HK-2 (cell line): ENCODE data around the gene HIF3A.
"Not testable (repeated sequence)": the region's sequence is repeated elsewhere in the genome, so short reads cannot be mapped to it uniquely, and the experiment has no call there.

Experiments used
- DNase-seq: peaks from one replicate; pipeline ENCODE4 v3.0.0-alpha.2; 2018; ENCODE audit not compliant: unreplicated experiment

The HIF3A gene

DNA sequence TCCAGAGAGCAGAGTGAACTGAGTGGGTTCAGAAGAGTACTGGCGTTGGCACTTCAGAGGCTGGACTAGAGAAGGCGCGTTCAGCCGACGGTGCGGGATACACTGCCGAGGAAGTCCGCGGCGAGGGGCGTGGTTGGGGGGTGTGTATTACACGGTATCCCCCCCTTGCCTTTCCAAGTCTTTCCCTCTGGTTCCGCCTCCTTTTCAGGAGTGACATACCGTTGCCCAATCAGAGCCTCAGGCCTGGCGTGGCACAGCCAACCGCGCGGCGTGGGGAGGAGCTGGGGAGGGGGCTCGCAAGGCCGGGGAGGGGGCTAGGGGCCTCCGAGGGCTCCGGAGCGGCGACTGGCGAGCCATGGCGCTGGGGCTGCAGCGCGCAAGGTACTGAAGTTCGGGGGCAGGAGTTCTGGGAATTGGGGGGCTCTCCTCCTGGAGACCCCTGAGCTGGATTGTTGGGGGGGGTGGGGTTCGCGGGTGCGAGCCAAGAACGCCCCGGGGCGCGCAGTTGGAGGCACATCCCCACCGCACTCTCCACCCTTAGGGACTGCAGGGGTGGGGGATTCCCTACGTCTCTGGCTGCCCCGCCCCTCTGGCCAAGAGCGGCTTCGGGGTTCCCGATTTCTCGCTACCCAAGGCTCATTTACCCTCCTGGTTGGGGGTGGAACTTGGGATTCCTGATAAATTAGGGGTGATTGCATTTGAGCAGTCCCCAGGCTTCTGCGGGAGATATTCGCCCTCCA is at the start of gene HIF3A:
Gene HIF3A, plus strand, starts transcription at position 321 of the 740 bp plus-strand sequence. Its CDS starts 35 bp downstream, at position 356.
- no peak for DNase-seq

DNA sequence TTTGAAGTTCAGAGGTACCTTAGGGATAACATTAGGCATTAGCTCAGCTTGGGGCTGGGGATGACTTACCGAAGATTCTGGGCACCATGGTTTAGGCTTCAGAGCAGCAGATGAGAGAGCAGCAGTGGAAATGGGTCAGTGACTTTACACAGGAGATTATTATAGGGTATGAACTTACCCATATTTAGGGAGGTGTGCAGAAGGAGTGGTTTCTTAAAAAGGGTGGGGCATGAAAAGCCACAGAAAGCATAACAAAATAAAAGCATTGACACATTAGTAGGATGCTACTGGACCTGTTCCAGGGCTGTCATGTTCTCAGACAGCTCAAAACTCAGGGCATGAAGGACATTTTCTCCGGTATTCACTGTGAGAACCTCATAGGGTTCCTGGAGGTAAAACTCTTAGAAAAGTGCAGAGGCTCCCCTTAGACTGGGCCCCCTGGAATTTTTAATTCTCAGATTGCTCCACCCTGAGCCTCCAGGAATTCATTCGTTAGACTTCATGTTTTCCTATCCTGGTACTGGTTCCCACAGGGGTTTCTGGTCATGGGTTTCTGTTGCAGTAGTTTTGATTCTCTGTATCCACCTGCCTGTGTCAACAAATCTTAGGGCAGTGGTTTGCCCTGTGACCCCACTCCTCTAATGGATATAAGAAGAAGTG is 46.6 kb upstream of the HIF3A start:
- no peak for DNase-seq

DNA sequence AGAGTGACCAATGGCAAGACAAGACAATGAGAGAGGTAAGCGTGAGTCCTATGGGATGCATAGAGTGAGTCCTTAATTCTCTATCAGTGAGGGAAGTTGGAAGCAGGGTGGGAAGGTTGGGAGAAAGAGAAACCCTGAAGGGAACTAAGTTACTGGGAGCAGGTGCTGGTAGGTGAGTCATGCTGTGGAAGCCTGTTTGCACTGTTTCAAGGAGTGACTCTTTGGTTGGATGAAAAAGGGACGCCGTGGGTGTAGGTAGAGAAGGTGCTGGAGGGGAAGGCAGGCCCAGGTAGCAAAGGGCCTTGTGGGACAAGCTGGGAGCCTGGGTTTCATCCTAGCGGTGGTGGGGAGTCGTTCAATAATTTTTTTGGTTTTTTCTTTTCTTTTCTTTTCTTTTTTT is 45.4 kb upstream of the HIF3A start:
- DNase-seq = no peak

DNA sequence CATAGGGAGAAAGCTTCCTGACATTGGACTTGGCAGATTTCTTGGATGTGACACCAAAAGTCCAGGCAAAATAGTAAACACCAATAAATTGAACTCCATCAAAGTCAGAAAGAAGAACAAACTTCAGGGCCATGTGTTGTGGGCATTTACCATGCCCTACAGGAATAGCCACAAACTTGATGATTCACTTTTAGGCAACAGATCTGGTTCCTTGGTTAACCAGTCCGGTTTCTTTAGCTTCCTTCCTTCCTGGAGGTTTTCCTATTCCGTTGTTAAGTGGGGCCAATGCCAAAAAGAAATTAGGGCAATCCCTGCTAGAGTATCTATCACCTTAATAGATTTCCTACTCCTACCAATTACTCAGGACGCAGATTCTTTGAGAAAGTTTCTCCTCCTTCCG is 42.1 kb upstream of the HIF3A start:
- DNase-seq = no peak

DNA sequence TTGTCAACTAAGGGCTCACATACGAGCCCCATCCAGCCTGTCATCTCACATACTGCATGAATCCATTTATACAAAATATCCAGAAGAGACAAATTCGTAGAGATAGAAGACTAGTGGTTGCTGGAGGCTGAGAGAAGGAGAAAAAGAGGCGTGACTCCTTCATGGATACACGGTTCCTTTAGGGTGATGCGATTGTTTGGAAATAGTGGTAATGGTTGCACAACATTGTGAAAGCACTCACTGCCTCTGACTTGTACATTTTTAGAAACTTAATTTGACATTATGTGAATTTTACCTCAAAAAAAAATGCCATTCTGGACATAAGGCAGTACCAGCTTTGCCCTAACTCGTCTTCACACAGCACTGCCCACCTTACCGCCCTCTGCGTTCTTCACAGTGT is 40.0 kb upstream of the HIF3A start:
- no peak for DNase-seq

DNA sequence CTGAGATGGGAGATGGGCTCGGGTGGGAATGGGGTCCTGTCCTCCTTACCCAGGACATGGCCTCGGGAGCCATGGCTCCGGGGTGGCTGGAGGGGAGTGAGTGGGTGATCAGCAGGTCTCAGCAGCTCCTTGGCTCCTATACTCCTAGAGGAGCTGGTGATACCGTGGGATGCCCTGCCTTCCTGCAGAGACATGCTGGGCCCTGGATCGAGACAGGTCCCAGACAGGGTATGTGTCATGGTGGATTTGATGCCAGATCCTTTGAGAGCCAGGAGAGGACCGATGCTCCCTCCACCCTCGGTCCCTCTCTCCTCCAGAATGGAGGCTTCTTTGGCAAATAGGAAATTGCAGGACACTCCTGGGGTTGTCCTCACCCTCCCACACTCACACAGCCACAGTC is 35.3 kb upstream of the HIF3A start:
- not testable (repeated sequence) for DNase-seq

DNA sequence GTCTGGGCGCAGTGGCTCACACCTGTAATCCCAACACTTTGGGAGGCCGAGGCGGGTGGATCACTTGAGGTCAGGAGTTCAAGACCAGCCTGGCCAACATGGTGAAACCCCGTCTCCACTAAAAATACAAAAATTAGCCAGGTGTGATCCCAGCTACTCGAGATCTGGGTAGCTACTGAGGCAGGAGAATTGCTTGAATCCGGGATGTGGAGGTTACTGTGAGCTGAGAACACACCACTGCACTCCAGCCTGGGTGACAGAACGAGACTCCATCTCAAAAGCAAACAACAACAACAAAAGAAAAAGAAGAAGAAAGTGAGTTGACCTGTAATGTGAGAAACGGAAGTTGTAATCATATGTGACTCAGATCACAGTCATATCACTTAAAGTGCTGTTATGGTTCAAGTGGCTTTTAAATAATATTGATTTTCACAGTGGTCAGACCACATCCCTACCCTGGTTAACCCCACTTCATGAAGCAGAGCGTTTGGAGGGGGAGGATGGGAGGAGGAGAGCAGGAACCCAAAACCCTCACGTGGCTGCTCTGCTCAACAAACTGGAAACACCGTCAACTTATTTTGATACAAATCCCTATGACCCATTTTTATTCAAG is 34.1 kb upstream of the HIF3A start:
- peak; percentile 58 for DNase-seq

DNA sequence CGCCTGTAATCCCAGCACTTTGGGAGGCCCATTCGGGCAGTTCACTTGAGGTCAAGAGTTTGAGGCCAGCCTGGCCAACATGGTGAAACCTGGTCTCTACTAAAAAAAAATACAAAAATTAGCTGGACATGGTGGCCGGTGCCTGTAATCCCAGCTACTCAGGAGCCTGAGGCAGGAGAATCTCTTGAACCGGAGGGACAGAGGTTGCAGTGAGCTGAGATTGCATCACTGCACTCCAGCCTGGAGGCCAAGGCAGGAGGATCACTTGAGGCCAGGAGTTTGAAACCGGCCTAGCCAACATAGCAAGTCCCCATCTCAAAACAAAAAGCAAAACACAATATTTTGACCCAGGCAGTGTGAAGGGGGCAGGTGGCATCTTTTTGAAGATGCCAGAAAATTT is 32.0 kb upstream of the HIF3A start:
- not testable (repeated sequence) for DNase-seq

DNA sequence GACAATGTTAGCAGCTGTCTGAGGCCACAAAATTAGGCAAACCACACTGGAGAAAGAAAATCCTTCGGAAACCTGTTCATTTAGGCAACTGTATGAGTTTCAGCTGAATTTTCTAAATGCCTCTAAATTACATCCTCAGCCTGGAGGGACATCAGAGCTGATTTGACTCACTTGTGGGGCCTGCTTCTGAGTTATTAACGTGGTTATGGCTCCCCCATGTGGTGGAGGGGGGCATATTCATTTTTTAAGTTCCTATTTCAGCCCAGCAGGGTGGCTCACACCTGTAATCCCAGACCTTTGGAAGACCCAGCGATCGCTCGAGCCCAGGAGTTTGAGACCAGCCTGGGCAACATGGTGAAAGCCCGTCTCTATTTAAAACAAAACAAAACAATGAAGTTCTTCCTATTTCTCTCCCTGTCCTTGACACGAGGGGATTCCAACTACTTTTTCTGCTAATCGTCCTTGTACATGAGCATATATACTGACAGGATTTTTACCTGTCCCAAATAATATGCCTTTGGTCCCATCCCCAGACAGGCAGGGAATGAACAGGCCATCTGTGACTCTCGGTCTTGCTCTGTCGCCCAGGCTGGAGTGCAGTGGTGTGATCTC is 31.5 kb upstream of the HIF3A start:
- peak; percentile 79 for DNase-seq

DNA sequence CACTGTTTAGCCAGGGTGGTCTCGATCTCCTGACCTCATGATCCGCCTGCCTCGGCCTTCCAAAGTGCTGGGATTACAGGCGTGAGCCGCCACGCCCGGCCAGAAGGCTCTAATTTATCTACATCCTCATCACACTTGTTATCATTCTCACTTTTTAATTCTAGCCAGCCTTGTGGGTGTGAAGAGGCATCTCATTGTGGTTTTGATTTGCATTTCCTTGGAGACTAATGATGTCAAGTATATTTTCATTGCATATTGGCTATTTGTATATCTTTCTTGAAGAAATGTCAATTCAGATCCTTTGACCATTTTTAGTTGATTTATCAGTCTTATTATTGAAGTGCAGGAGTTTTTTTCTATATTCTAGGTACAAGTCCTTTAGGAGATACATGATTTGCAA is 27.7 kb upstream of the HIF3A start:
- DNase-seq = no peak

DNA sequence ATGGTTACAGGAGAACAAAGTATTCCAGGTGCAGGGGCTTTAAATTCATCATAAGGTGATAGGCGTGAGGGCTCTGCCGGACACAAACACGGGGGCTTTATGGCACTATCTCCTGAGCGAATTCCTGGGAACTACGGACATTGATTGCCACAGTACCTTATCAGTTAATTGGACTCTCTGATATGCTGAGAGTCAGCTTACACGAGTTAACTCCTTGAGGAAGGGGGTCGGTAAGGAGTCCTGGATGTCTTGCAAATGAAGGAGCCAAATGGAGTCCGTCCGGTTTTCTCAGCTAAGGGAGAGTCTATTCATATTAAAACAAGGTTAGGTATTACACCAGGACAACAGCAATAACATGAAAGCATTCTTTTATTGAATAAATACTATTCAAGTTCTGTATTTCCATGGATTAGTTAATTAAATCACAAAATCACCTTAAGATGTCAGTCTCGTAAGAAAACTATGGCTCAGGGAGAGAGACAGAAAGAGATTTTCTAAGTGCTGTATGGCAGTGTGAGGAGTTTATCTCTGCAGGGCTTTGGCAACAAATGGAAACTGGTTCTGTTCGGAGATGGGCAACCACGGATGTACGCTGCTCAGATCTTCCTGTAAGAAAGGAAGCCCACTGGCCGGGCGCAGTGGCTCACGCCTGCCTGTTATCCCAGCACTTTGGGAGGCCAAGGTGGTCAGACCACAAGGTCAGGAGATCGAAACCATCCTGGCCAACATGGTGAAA is 26.2 kb upstream of the HIF3A start:
- no peak for DNase-seq

DNA sequence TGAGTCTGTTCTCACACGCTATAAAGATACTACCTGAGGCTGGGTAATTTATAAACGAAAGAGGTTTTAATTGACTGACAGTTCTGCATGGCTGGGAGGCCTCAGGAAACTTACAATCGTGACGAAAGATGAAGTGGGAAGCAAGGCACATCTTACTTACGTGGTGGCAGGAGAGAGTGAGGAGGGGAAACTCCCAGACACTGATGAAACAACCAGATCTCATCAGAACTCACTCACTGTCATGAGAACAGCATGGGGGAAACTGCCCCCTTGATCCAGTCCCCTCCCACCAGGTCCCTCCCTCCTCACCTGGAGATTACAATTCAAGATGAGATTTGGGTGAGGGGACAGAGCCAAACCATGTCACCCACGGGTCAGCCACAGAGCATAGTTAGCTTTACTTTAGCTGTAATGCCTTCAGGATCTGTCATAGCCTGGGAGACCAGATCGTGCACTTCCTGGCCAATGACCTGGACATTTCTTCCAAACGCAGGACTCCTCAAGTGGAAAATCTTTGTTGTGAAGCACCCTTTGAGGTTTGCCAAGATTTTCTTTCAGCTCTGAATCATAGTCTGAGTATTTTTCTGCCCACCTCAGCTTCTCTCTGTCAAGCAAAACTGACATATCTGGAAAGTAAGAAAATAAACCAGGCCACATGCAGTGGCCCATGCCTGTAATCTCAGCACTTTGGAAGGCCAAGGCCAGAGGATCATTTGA is 25.2 kb upstream of the HIF3A start:
- peak; percentile 87 for DNase-seq

DNA sequence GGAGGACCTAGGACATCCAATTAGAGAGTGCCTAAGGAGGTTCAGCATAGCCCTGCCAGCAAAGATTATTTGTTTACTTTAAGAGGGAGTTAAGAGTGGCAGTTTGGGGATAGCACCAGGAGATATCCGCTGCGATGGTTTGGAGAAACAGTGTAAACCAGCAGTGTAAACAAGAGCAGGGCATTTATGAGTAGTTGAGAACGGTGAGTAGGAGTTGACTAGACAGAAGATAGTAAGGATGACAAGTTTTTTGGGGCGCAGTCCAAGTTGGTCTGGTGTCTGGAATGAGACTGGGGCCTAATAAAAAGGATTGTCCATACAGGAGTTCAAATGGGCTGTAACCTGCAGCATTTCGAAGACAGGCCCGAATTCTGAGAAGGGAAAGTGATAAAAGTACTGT is 22.9 kb upstream of the HIF3A start:
- DNase-seq = not testable (repeated sequence)

DNA sequence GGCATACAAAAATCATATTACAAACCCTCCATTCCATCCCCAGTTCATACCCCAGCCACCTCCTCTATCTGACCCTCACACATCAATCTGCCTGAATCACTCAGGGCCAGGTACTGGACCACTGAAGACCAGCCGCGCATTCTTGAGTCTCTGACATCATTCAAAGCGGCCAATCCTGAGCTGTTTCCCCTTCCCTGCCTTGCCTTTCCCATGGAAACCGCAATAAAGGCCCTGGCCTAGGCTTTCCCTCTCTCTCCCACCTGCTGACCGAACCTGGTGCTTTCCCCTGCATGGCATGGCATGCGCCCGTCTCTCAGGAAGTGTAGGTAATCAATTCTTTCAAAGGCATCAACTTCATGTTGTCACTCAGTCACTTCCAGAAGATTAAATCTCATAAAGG is 17.7 kb upstream of the HIF3A start:
- no peak for DNase-seq

DNA sequence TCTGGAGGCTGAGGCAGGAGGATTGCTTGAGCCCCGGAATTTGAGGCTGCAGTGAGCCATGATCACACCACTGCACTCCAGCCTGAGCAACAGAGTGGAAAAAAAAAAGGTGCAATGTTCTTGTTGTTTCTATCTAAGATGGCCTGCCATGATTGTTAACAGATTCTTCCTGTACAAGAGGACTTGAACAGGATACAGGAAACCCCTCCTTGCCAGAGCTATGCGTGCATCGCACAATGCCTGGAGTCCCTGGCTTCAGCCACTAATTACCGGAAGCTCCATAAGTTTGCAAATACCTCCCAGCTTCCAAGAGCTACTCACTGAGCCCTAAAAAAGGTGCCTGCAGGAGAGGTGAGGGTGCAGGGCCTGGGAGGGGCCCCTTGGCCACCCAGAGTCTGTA is 13.1 kb upstream of the HIF3A start:
- no peak for DNase-seq

DNA sequence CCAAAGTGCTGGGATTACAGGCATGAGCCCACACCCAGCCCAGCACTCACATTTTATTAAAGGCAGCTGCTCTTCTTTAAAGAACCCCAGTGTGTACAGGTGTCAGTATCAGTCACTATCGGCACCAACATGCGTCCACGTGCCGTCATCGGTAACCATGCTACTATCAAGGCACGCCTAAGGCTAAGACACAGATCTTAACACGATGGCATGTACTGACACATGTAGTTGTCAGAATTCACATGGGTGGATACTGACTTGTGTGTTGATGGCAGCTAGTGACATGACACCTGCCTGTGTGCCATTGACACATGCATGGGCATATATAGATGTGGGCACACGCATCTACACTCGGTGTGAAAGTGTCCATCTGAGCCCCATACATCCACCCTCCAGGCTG is 12.2 kb upstream of the HIF3A start:
- no peak for DNase-seq

DNA sequence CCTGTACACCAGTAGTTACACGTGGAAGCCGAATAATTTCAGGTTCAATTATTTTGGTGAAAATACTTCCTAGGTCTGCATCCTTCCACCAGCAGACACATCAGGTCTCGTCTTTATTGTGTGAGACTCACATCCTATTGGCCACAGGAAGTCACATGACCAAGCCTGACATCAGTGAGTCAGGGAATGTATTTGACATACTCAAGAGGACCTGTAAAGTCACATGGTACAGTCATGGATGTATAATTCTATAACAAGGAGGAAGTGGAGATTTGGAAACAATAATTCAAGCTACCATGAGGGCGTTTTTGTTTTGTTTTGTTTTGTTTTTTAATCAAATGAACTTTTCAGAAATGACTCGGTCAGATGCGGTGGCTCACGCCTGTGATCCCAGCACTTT is 9.3 kb upstream of the HIF3A start:
- no peak for DNase-seq

DNA sequence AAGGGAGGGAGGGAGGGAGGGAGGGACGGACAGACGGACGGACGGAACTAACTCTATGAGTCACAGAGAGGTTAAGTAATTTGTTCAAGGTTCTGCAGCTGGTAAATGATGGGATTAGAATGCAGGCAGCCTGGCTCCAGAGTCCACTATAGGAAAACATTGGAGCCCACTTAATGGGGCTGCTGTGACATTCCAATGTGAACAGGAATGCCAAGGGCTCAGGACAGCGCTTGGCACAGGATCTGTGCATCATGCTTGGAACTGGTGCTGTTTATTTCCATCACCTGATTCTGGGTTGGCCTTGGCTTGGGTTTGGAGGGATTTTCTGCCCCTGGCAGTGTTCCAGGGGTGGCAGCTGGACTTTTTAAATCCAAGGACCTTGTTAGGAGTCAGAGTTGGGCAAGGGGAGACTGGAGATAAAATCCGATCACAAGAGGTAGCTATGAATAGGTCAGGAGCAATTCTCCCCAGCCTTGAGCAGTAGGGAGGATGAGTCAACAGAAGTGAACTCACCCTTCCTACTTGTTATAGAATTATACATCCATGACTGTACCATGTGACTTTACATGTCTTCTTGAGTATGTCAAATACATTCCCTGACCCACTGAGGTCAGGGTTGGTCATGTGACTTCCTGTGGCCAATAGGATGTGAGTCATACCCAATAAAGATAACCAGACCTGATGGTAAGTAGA is 7.8 kb upstream of the HIF3A start:
- peak; percentile 41 for DNase-seq

DNA sequence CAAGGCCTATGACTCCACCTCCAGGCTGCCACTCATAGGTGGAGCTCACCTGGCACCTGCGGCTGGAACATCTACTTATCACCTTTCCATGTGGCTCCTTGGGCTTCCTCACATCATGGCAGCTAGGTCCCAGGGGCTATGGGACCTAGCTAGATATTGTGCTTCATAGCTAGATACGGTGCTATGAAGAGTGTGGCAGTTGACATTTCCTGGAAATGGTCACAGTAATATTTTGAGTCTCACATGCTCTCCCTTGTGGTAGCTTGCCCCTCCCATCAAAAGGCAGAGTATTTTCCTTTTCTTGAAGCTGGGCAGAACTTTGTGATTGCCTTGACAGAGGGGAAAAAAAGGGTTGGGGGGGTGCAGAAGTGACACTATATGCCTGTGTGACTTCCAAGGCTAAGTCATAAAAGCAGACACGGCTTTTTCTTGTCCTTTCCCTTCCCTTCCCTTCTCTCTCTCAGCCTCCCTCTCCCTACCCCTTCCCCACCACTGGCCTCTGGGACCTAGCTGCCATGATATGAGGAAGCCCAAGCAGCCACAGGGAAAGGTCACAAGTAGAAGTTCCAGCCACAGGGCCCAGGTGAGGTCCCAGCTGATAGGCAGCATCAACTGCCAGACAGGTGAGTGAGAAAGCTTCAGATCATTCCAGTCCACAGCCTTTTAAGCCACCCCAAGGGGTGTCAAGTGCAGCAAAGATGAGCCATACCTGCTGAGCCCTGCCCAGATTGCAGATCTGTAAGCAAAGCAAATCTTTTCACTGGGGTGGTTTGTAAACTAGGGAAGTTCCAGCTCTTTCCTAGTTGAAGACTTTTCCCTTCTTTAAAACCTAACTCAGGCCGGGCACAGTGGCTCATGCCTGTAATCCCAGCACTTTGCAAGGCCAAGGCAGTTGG is 6.9 kb upstream of the HIF3A start:
- DNase-seq = no peak

DNA sequence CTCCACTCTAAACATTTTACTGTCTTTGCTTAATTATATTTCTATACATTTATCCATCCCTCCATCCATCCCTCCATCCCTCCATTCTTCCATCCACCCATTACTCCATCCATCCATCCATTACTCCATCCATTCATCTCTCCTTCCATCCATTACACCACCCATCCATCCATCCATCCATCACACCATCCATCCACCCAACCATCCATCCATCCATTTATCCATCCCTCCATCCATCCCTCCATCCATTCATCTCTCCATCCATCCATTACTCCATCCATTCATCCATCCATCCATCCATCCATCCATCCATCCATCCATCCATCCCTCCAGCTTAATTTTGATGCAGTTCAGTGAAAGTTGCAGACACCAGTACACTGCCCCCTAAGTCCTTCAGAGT is 5.0 kb upstream of the HIF3A start:
- no peak for DNase-seq
